ENCODE results near the gene OSBPL2. TPM values are rescaled to one million over a fixed set of nuclear protein-coding genes. Genes with fewer than 3 reads are reported as not detected.

Gene OSBPL2
- total and polyA plus RNA-seq, 2 donors (not counting 1 experiment from before 2014, with no cell fraction given), result 13.3 to 27.9 TPM

DNA sequence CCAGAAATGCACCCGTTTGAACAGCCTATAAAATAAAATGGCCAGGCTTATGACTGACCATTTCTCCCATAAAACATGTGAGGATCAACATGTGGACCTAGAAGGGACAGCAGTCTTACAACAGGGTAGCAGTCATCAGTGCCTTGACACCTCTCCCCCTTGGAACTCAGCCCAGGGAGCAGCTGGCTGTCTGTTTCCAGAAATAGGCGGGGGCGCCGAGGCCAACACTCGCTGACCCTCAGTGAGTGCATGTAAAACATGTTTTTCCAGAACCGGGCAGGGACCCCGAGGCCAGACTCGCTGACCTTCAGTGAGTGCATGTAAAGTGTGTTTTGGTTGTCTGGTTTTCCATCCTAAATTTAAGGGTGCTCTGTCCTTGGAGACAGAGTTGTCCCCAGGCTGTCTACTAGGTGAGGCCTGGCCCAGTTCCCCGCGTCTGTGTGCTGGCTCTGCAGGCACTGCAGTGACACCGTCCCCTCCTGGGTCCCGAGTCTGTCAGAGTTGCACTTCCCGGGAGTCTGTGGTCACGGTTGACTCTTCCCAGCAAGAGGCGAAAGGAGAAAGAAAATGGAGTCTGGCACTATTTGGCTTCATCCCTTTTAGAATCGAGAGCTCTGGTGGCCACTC, 44.7 kb downstream of the OSBPL2 start:
- DNase-seq (ENCODE audit: low read depth in 2 of 2), result peak in 1 of 2 donors; percentile 24
- H3K36me3 ChIP-seq (ENCODE audit: control insufficient read depth, insufficient read depth, low read length), result peaks cover 7% of the 10 kb centered on the region
- H3K27me3 ChIP-seq (ENCODE audit: control insufficient read depth, insufficient read depth, low read length), result no peaks in the 10 kb centered on the region
- no peak overlapping the region for H3K4me3 ChIP-seq (replicated peaks in 1 of 4; ENCODE audit: control extremely low read depth in 1 of 4, insufficient read depth in 1 of 4, low read depth in 3 of 4, low read length in 4 of 4)
- no peaks in the 10 kb centered on the region for H3K79me2 ChIP-seq (ENCODE audit: control insufficient read depth, insufficient read depth, low read length)
- TF ChIP-seq, protein P1, sequence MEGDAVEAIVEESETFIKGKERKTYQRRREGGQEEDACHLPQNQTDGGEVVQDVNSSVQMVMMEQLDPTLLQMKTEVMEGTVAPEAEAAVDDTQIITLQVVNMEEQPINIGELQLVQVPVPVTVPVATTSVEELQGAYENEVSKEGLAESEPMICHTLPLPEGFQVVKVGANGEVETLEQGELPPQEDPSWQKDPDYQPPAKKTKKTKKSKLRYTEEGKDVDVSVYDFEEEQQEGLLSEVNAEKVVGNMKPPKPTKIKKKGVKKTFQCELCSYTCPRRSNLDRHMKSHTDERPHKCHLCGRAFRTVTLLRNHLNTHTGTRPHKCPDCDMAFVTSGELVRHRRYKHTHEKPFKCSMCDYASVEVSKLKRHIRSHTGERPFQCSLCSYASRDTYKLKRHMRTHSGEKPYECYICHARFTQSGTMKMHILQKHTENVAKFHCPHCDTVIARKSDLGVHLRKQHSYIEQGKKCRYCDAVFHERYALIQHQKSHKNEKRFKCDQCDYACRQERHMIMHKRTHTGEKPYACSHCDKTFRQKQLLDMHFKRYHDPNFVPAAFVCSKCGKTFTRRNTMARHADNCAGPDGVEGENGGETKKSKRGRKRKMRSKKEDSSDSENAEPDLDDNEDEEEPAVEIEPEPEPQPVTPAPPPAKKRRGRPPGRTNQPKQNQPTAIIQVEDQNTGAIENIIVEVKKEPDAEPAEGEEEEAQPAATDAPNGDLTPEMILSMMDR (conservative IDR thresholded peaks at IDR 0.05 in 1 of 2, IDR thresholded peaks at IDR 0.05 in 1 of 2; ENCODE audit: low read depth in 1 of 2, low read length in 2 of 2), result no peak
- TF ChIP-seq EZH2 (IDR thresholded peaks at IDR 0.05; ENCODE audit: low read length, missing control alignments), result no peak
- H3K4me2 ChIP-seq (ENCODE audit: extremely low read depth, insufficient read depth, low read length), result no peak overlapping the region
- no peaks in the 10 kb centered on the region for H3K9me3 ChIP-seq (ENCODE audit: control insufficient read depth, insufficient read depth, low read depth, low read length)
- H4K20me1 ChIP-seq (ENCODE audit: control insufficient read depth, extremely low read depth, insufficient read depth, low read length), result no peaks in the 10 kb centered on the region
- no peak overlapping the region for H3K9ac ChIP-seq (ENCODE audit: insufficient read depth, low read length)
- no peaks in the 10 kb centered on the region for H3K4me1 ChIP-seq (ENCODE audit: control insufficient read depth, extremely low read depth, insufficient read depth, low read length)
- H3K27ac ChIP-seq (ENCODE audit: insufficient read depth, low read length), result no peak overlapping the region
- no peak overlapping the region for H2AFZ ChIP-seq (ENCODE audit: low read length)

DNA sequence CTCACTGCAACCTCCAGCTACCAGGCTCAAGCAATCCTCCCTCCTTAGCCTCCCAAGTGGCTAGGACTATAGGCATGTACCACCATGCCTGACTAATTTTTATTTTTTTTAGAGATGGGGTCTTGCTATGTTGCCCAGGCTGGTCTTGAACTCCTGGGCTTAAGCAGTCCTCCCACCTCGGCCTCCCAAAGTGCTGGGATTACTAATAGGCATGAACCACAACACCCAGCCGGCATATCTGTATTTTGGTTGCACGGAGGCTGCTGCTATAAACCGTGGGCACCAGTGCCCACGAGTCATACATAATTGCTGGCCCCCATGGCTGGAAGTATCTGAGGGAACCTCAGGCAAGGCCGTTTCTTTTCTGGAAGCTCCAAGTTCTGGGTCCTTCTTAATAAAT, 46.1 kb downstream of the OSBPL2 start:
- DNase-seq (ENCODE audit: low read depth in 2 of 2), result no peak
- no peaks in the 10 kb centered on the region for H4K20me1 ChIP-seq (ENCODE audit: control insufficient read depth, extremely low read depth, insufficient read depth, low read length)
- TF ChIP-seq, protein P1 (conservative IDR thresholded peaks at IDR 0.05 in 1 of 2, IDR thresholded peaks at IDR 0.05 in 1 of 2; ENCODE audit: low read depth in 1 of 2, low read length in 2 of 2), result no peak
- no peak for TF ChIP-seq EZH2 (IDR thresholded peaks at IDR 0.05; ENCODE audit: low read length, missing control alignments)
- H2AFZ ChIP-seq (ENCODE audit: low read length), result no peak overlapping the region
- no peaks in the 10 kb centered on the region for H3K79me2 ChIP-seq (ENCODE audit: control insufficient read depth, insufficient read depth, low read length)
- no peaks in the 10 kb centered on the region for H3K9me3 ChIP-seq (ENCODE audit: control insufficient read depth, insufficient read depth, low read depth, low read length)
- no peak overlapping the region for H3K4me2 ChIP-seq (ENCODE audit: extremely low read depth, insufficient read depth, low read length)
- H3K4me1 ChIP-seq (ENCODE audit: control insufficient read depth, extremely low read depth, insufficient read depth, low read length), result no peaks in the 10 kb centered on the region
- no peak overlapping the region for H3K27ac ChIP-seq (ENCODE audit: insufficient read depth, low read length)
- H3K36me3 ChIP-seq (ENCODE audit: control insufficient read depth, insufficient read depth, low read length), result peaks cover 9% of the 10 kb centered on the region
- H3K9ac ChIP-seq (ENCODE audit: insufficient read depth, low read length), result no peak overlapping the region
- no peaks in the 10 kb centered on the region for H3K27me3 ChIP-seq (ENCODE audit: control insufficient read depth, insufficient read depth, low read length)
- H3K4me3 ChIP-seq (replicated peaks in 1 of 4; ENCODE audit: control extremely low read depth in 1 of 4, insufficient read depth in 1 of 4, low read depth in 3 of 4, low read length in 4 of 4), result no peak overlapping the region

DNA sequence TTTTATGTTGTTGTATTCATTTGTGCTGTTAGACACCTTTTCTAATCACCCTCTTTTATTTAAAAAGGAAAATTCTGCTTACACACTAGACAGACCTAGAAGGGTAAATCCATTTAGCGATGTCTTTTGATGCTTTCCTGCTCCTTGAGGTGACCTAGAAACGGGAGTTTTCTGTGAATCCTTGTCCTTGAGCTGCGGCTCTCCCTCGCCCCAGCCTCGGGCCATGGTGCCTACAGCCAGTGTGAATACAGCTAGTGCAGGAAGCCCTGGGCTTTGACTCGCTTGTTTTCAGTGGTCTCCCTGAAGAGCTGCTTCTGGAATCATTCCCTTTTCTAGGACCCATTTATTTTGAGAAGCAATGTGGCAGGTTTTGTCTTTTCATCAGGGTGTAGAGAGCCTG, 46.8 kb downstream of the OSBPL2 start:
- no peak overlapping the region for H3K27ac ChIP-seq (ENCODE audit: insufficient read depth, low read length)

More for the DNA sequence above, 46.8 kb downstream of the OSBPL2 start:
- Histone ChIP-seq H3K27me3 (ENCODE audit: control insufficient read depth, insufficient read depth, low read length) (no peaks in the 10 kb centered on the region), H3K9ac (ENCODE audit: insufficient read depth, low read length) (no peak overlapping the region), H3K36me3 (ENCODE audit: control insufficient read depth, insufficient read depth, low read length) (peaks cover 9% of the 10 kb centered on the region), H4K20me1 (ENCODE audit: control insufficient read depth, extremely low read depth, insufficient read depth, low read length) (no peaks in the 10 kb centered on the region), H3K9me3 (ENCODE audit: control insufficient read depth, insufficient read depth, low read depth, low read length) (no peaks in the 10 kb centered on the region), H2AFZ (ENCODE audit: low read length) (no peak overlapping the region), H3K79me2 (ENCODE audit: control insufficient read depth, insufficient read depth, low read length) (no peaks in the 10 kb centered on the region), H3K4me1 (ENCODE audit: control insufficient read depth, extremely low read depth, insufficient read depth, low read length) (no peaks in the 10 kb centered on the region), H3K4me2 (ENCODE audit: extremely low read depth, insufficient read depth, low read length) (no peak overlapping the region), H3K4me3 (replicated peaks in 1 of 4; ENCODE audit: control extremely low read depth in 1 of 4, insufficient read depth in 1 of 4, low read depth in 3 of 4, low read length in 4 of 4) (no peak overlapping the region)
- no peak for DNase-seq (ENCODE audit: low read depth in 2 of 2)
- TF ChIP-seq, protein P1 (conservative IDR thresholded peaks at IDR 0.05 in 1 of 2, IDR thresholded peaks at IDR 0.05 in 1 of 2; ENCODE audit: low read depth in 1 of 2, low read length in 2 of 2), result no peak
- TF ChIP-seq EZH2 (IDR thresholded peaks at IDR 0.05; ENCODE audit: low read length, missing control alignments), result no peak
